ENCODE results near the gene DDIT4. TPM values are rescaled to one million over a fixed set of nuclear protein-coding genes. Genes with fewer than 3 reads are reported as not detected.
"Not testable (repeated sequence)": the region's sequence is repeated elsewhere in the genome, so short reads cannot be mapped to it uniquely, and the experiment has no call there.

The DDIT4 gene
- polyA plus RNA-seq, 1 donor: 47.2 TPM

- H3K27me3 ChIP-seq (ENCODE audit: control insufficient read depth, insufficient read depth, low read length): no peaks in the 10 kb centered on the region
- H3K4me3 ChIP-seq (ENCODE audit: low read length): no peak overlapping the region
- no peaks in the 10 kb centered on the region for H3K36me3 ChIP-seq (ENCODE audit: control insufficient read depth, insufficient read depth, low read length)
- no CpG with 5 or more reads among the region's 8 CpGs for whole genome bisulfite sequencing (ENCODE audit: insufficient coverage, low lambda C conversion rate)
- no peak for DNase-seq
- H3K27ac ChIP-seq (ENCODE audit: low read length): no peak overlapping the region
- peaks cover 1% of the 10 kb centered on the region for H3K9me3 ChIP-seq (ENCODE audit: control insufficient read depth, low read depth, low read length)
- peaks cover 21% of the 10 kb centered on the region for H3K4me1 ChIP-seq (ENCODE audit: control insufficient read depth, insufficient read depth, low read length)
Observed at GRCh38 chr10:72295330-72295910, 21.7 kb downstream of the DDIT4 start.

- not testable (repeated sequence) for H3K27me3 ChIP-seq (ENCODE audit: control insufficient read depth, insufficient read depth, low read length); DNase-seq; H3K27ac ChIP-seq (ENCODE audit: low read length); H3K9me3 ChIP-seq (ENCODE audit: control insufficient read depth, low read depth, low read length); H3K36me3 ChIP-seq (ENCODE audit: control insufficient read depth, insufficient read depth, low read length)
- no CpG with 5 or more reads among the region's 19 CpGs for WGBS (ENCODE audit: insufficient coverage, low lambda C conversion rate)
- H3K4me1 ChIP-seq (ENCODE audit: control insufficient read depth, insufficient read depth, low read length): peaks cover 21% of the 10 kb centered on the region
- H3K4me3 ChIP-seq (ENCODE audit: low read length): peak overlapping the region; percentile 64
Observed at GRCh38 chr10:72296829-72297280, 23.1 kb downstream of the DDIT4 start.

- Histone ChIP-seq H3K4me1 (ENCODE audit: control insufficient read depth, insufficient read depth, low read length) (peaks cover 21% of the 10 kb centered on the region), H3K27me3 (ENCODE audit: control insufficient read depth, insufficient read depth, low read length) (no peaks in the 10 kb centered on the region), H3K27ac (ENCODE audit: low read length) (peak overlapping the region; percentile 68), H3K36me3 (ENCODE audit: control insufficient read depth, insufficient read depth, low read length) (no peaks in the 10 kb centered on the region), H3K4me3 (ENCODE audit: low read length) (peak overlapping the region; percentile 64), H3K9me3 (ENCODE audit: control insufficient read depth, low read depth, low read length) (peaks cover 5% of the 10 kb centered on the region)
- peak; percentile 61 to 64 for DNase-seq
- no CpG with 5 or more reads among the region's 30 CpGs for WGBS (ENCODE audit: insufficient coverage, low lambda C conversion rate)
Observed at GRCh38 chr10:72297281-72297804, 23.6 kb downstream of the DDIT4 start.

- Histone ChIP-seq H3K9me3 (ENCODE audit: control insufficient read depth, low read depth, low read length) (peaks cover 5% of the 10 kb centered on the region), H3K27me3 (ENCODE audit: control insufficient read depth, insufficient read depth, low read length) (no peaks in the 10 kb centered on the region), H3K27ac (ENCODE audit: low read length) (peak overlapping the region; percentile 68), H3K4me1 (ENCODE audit: control insufficient read depth, insufficient read depth, low read length) (peaks cover 21% of the 10 kb centered on the region), H3K4me3 (ENCODE audit: low read length) (peak overlapping the region; percentile 64), H3K36me3 (ENCODE audit: control insufficient read depth, insufficient read depth, low read length) (no peaks in the 10 kb centered on the region)
- WGBS (ENCODE audit: insufficient coverage, low lambda C conversion rate): no CpG with 5 or more reads among the region's 55 CpGs
- DNase-seq: peak; percentile 97 to 98
Observed at GRCh38 chr10:72297805-72298591, 24.3 kb downstream of the DDIT4 start.

GRCh38 chr10:72298592-72299519, 25.1 kb downstream of the DDIT4 start:
- WGBS (ENCODE audit: insufficient coverage, low lambda C conversion rate): no CpG with 5 or more reads among the region's 16 CpGs
- Histone ChIP-seq H3K4me3 (ENCODE audit: low read length) (no peak overlapping the region), H3K36me3 (ENCODE audit: control insufficient read depth, insufficient read depth, low read length) (no peaks in the 10 kb centered on the region), H3K9me3 (ENCODE audit: control insufficient read depth, low read depth, low read length) (peaks cover 5% of the 10 kb centered on the region), H3K27ac (ENCODE audit: low read length) (peak overlapping the region; percentile 47), H3K4me1 (ENCODE audit: control insufficient read depth, insufficient read depth, low read length) (peaks cover 21% of the 10 kb centered on the region), H3K27me3 (ENCODE audit: control insufficient read depth, insufficient read depth, low read length) (no peaks in the 10 kb centered on the region)
- DNase-seq: no peak

GRCh38 chr10:72303424-72304128, 29.9 kb downstream of the DDIT4 start:
- DNase-seq: no peak
- Histone ChIP-seq H3K4me1 (ENCODE audit: control insufficient read depth, insufficient read depth, low read length) (peaks cover 11% of the 10 kb centered on the region), H3K36me3 (ENCODE audit: control insufficient read depth, insufficient read depth, low read length) (no peaks in the 10 kb centered on the region), H3K9me3 (ENCODE audit: control insufficient read depth, low read depth, low read length) (peaks cover 5% of the 10 kb centered on the region), H3K4me3 (ENCODE audit: low read length) (no peak overlapping the region), H3K27ac (ENCODE audit: low read length) (no peak overlapping the region), H3K27me3 (ENCODE audit: control insufficient read depth, insufficient read depth, low read length) (no peaks in the 10 kb centered on the region)
- no CpG with 5 or more reads among the region's 8 CpGs for WGBS (ENCODE audit: insufficient coverage, low lambda C conversion rate)

- H3K4me3 ChIP-seq (ENCODE audit: low read length): no peak overlapping the region
- H3K36me3 ChIP-seq (ENCODE audit: control insufficient read depth, insufficient read depth, low read length): no peaks in the 10 kb centered on the region
- WGBS (ENCODE audit: insufficient coverage, low lambda C conversion rate): no CpG with 5 or more reads among the region's 5 CpGs
Observed at GRCh38 chr10:72306215-72306760, 32.6 kb downstream of the DDIT4 start.

GRCh38 chr10:72307711-72308110, 34.0 kb downstream of the DDIT4 start:
- H3K9me3 ChIP-seq (ENCODE audit: control insufficient read depth, low read depth, low read length); DNase-seq; H3K27me3 ChIP-seq (ENCODE audit: control insufficient read depth, insufficient read depth, low read length); H3K4me3 ChIP-seq (ENCODE audit: low read length); H3K36me3 ChIP-seq (ENCODE audit: control insufficient read depth, insufficient read depth, low read length): not testable (repeated sequence)
- Histone ChIP-seq H3K4me1 (ENCODE audit: control insufficient read depth, insufficient read depth, low read length) (peaks cover 25% of the 10 kb centered on the region), H3K27ac (ENCODE audit: low read length) (peak overlapping the region; percentile 74)
- WGBS (ENCODE audit: insufficient coverage, low lambda C conversion rate): no CpG with 5 or more reads among the region's 7 CpGs

More at GRCh38 chr10:72306215-72306760, 32.6 kb downstream of the DDIT4 start:
- DNase-seq: no peak
- Histone ChIP-seq H3K27ac (ENCODE audit: low read length) (no peak overlapping the region), H3K27me3 (ENCODE audit: control insufficient read depth, insufficient read depth, low read length) (no peaks in the 10 kb centered on the region), H3K9me3 (ENCODE audit: control insufficient read depth, low read depth, low read length) (no peaks in the 10 kb centered on the region), H3K4me1 (ENCODE audit: control insufficient read depth, insufficient read depth, low read length) (peaks cover 25% of the 10 kb centered on the region)

GRCh38 chr10:72308320-72308987, 34.7 kb downstream of the DDIT4 start:
- Histone ChIP-seq H3K36me3 (ENCODE audit: control insufficient read depth, insufficient read depth, low read length) (no peaks in the 10 kb centered on the region), H3K9me3 (ENCODE audit: control insufficient read depth, low read depth, low read length) (no peaks in the 10 kb centered on the region), H3K4me1 (ENCODE audit: control insufficient read depth, insufficient read depth, low read length) (peaks cover 25% of the 10 kb centered on the region), H3K4me3 (ENCODE audit: low read length) (no peak overlapping the region), H3K27me3 (ENCODE audit: control insufficient read depth, insufficient read depth, low read length) (no peaks in the 10 kb centered on the region), H3K27ac (ENCODE audit: low read length) (peak overlapping the region; percentile 74)
- no CpG with 5 or more reads among the region's 7 CpGs for WGBS (ENCODE audit: insufficient coverage, low lambda C conversion rate)
- peak; percentile 92 to 96 for DNase-seq

Data from large intestine (tissue), 3 donors.